HFF-Myc (cell line): ENCODE data around the gene DIPK2A.

Experiments
- DNase-seq: peaks from one replicate; pipeline ENCODE4 v3.0.0-alpha.2; 2011; ENCODE audit warnings: low read depth; ENCODE audit errors: extremely low read depth
- H3K4me3 ChIP-seq: replicated peaks from 2 replicates; pipeline ENCODE4 v1.5.1; 2011; ENCODE audit warnings: low read depth, mild to moderate bottlenecking, control low read depth, low read length
- TF ChIP-seq, protein P1 (sequence below): IDR thresholded peaks from 2 replicates; pipeline ENCODE4 v1.5.1; 2012; ENCODE audit warnings: mild to moderate bottlenecking, low read depth, low read length, control low read depth; ENCODE audit errors: missing control alignments

DIPK2A gene

DNA sequence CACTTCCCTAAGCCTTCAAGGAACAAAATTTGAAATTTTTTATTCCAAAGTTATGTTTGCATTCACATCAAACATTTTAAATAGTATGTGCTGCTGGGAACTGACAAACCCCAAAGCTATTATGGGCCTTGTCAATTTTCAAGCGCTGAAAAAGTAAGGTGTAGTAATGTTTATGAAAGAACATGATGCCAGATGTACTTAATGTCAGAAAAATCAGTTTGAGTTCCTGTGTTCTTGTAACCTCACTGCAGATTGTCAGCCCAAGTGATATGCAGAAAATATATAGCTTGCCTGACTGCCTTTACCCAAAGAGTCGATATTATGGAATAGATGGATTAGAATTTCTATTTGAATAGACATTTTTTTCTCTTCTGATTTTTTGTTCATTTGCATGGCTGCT, 20.8 kb upstream of the DIPK2A start:
- DNase-seq: no peak
- H3K4me3 ChIP-seq: no peak overlapping the region
- TF ChIP-seq, protein P1, sequence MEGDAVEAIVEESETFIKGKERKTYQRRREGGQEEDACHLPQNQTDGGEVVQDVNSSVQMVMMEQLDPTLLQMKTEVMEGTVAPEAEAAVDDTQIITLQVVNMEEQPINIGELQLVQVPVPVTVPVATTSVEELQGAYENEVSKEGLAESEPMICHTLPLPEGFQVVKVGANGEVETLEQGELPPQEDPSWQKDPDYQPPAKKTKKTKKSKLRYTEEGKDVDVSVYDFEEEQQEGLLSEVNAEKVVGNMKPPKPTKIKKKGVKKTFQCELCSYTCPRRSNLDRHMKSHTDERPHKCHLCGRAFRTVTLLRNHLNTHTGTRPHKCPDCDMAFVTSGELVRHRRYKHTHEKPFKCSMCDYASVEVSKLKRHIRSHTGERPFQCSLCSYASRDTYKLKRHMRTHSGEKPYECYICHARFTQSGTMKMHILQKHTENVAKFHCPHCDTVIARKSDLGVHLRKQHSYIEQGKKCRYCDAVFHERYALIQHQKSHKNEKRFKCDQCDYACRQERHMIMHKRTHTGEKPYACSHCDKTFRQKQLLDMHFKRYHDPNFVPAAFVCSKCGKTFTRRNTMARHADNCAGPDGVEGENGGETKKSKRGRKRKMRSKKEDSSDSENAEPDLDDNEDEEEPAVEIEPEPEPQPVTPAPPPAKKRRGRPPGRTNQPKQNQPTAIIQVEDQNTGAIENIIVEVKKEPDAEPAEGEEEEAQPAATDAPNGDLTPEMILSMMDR: no peak

DNA sequence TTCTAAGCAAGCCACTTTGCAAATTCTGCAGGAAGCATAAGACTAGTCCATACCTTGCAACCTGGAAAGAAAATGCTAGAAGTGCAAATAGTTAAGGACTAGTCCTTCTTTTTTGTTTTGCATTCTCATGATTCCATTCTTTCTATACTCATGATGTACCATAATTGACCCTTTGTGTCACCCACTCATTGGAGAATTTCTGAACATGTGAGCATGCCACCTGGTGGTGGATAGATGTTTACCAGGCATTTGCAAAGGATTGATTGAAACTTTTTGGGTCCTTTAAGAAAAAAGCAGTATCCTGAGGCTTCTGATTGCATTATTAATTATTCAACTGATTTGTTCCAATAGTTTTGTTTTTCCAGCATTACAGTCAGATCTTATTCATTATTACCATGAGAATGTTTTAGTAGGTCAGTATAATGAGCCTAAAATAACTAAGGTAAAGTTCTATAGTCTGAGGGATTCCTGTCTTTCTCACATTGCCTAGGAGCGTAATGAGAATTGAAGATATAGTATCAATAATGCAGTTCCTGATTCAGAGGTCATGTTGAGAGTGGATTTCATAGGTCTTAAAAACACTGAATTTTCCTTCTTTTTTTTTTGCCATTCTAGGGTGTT, 20.2 kb upstream of the DIPK2A start:
- no peak for DNase-seq
- H3K4me3 ChIP-seq: no peak overlapping the region
- TF ChIP-seq, protein P1: peak; percentile 62

DNA sequence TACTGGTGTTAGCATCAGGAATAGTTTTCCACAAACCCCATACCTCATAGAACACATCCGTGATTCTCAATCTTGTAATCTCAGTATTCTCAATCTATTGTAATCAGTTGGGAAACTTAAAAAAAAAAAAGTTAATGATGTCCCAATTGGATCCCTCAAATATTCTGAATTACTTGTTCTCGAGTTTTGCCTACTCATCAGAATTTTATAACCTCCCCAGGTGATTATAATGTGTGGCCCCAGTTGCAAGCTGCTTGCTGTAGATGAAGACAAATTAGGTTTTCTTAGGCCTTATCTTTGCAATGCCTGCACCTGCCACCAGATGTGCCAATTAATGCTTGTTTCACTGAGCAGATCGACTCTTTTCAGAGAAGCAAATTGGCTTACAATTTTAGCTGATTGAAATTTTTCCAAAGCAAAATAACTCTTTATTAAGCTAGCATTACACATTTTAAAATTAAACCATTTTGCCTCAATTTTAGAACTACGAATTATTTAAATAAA, 19.0 kb upstream of the DIPK2A start:
- H3K4me3 ChIP-seq: no peak overlapping the region
- no peak for DNase-seq
- TF ChIP-seq, protein P1: no peak

DNA sequence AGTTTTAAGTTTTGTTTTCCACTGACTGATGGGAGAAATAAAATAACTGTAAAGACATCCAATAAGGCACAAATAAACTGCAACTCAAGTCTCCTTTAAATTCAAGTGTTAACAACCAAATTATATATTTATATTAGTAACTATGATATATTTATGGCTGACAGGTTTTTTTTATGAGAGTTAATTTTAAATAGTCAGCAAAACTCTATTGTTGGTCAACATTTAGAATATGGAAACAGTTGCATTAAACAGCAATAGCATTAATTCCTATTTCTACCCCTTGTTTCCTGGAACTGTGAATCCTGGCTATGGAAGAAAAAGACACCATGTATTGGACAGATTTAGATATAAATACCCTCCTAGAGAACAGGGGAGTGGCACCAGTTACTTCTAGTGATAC, 16.5 kb upstream of the DIPK2A start:
- no peak overlapping the region for H3K4me3 ChIP-seq
- TF ChIP-seq, protein P1: no peak
- DNase-seq: no peak

DNA sequence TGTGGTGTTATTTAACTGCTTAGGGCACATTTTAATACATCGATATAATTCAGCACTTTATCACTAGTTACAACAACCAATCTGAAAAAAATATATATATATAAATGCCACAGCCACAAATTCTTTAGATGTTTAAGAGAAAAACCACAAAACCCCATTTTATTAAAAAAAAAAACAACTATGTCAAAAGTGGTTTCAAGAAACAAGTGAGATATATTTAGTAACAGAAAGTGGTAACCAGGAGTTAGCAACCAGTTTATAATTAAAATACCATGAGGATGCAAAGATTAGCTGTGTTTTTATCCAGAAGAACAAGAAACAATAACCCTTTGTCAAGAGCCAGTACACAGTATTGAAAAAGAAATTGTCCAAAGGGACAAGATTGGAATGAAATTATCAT, 14.8 kb upstream of the DIPK2A start:
- TF ChIP-seq, protein P1: no peak
- H3K4me3 ChIP-seq: no peak overlapping the region
- DNase-seq: no peak

DNA sequence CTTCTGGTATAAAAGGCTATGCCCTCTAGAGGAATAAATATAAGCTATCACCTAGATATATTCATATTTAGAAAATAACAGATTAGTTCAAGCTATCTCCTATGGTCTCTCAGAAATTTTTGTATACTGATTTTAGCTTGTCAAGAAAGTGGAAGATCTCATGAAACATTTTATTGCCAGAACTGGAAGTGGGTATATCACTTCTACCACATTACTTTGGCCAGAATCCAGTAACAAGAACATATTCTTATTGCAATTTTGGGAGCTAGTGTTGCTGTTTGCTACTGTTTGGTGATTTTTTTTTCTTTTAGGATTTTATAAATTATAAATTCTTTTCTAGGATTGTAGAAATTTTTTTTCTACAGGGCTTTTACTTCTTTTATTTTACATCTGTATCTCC, 14.2 kb upstream of the DIPK2A start:
- no peak for DNase-seq
- TF ChIP-seq, protein P1: no peak
- no peak overlapping the region for H3K4me3 ChIP-seq

DNA sequence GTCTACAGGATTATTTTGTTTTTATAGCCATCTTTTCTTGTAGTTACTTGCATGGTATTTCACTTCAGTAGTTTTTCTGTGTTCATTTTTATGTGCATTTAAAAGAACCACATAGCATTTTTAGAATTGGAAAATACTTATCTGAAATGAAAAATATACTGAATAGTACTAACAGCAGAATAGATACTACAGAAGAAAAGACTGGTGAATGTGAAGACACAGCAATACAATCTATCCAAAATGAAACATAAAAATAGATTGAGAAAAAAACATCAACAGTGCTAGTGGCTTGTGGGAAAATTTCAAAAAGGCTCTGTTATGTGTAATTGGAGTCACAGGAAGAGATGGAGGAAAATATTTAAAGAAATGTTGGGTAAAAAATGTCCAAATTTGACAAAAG, 12.7 kb upstream of the DIPK2A start:
- no peak overlapping the region for H3K4me3 ChIP-seq
- no peak for DNase-seq
- TF ChIP-seq, protein P1: no peak
